ENCODE data around the gene KIF23. TPM values are rescaled to one million over a fixed set of nuclear protein-coding genes. Genes with fewer than 3 reads are reported as not detected.
A peak's percentile ranks its signal among the peaks of the same experiment; 100 is the strongest.

The KIF23 gene
- total RNA-seq, 1 donor from 2014 or later = 1.5 TPM

- intact Hi-C loops (cut with micrococcal nuclease) = loop anchor here (1.0 to 5.0 kb wide), 4 partner anchors 100 to 1965 kb away; partner anchors contain the start of gene TLE3
- no peak overlapping the region for H3K27ac Mint-ChIP-seq
- no peak overlapping the region for H3K4me3 Mint-ChIP-seq
These were observed 62.7 kb downstream of the KIF23 start for GRCh38 chr15:69476704-69477473.

DNA sequence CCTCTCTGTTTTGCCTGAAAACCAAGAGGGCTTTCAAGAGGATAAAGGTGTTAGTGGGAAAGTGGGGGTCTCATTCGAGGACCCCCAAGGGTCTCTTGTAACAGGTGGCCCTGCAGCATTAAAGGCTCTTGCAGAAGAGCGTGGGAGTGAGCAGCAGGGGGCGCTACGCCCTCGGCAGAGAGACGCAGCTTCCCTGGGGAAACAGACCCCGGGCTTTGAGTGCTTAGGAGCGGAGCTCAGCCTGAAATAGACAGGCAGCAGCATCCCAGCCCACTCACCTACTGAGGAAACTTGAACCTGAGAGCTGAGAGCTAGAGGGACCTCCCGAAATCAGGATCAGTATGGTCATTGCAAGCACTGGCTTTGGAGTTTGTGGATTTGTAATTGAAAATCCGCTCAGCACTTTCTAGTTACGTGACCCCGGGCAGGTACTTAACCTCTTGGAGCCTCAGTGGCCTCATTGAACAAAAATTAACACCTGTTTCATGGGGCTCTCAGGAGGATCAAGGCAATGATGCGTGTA, 64.2 kb downstream of the KIF23 start:
- Mint-ChIP-seq H3K27ac (no peak overlapping the region), H3K27me3 (peaks cover 6% of the 10 kb centered on the region), H3K4me1 (peaks cover 3% of the 10 kb centered on the region), H3K36me3 (ENCODE audit: low read depth) (no peaks in the 10 kb centered on the region), H3K9me3 (peaks cover 4% of the 10 kb centered on the region), H3K4me3 (no peak overlapping the region)
- TF ChIP-seq CTCF (IDR thresholded peaks at IDR 0.05) = no peak
- intact Hi-C loops (cut with micrococcal nuclease) = loop anchor here (1.0 to 5.0 kb wide), 7 partner anchors 99 to 1964 kb away; partner anchors contain the start of gene TLE3
- ChIA-PET CTCF (interaction anchor here (0.6 to 8.5 kb wide), 12 partner anchors 9 to 1333 kb away, joined by 3 to 118 read pairs (median 4); no protein-coding TSS in a partner anchor), POLR2A (interaction anchor here (1.0 kb wide), 1 partner anchor 1009 kb away, joined by 4 read pairs; no protein-coding TSS in a partner anchor)
- peak; percentile 49 for DNase-seq
- peak; percentile 21 for ATAC-seq (ENCODE audit: low read depth)

More at GRCh38 chr15:69476704-69477473, 62.7 kb downstream of the KIF23 start:
- Mint-ChIP-seq H3K36me3 (ENCODE audit: low read depth) (no peaks in the 10 kb centered on the region), H3K4me1 (peaks cover 3% of the 10 kb centered on the region), H3K9me3 (peaks cover 4% of the 10 kb centered on the region), H3K27me3 (peaks cover 6% of the 10 kb centered on the region)
- no peak for ATAC-seq (ENCODE audit: low read depth)
- TF ChIP-seq CTCF (IDR thresholded peaks at IDR 0.05) = no peak
- DNase-seq = no peak
- ChIA-PET POLR2A (interaction anchor here (0.7 kb wide), 1 partner anchor 147 kb away, joined by 8 read pairs; no protein-coding TSS in a partner anchor), CTCF (interaction anchor here (0.6 to 8.5 kb wide), 14 partner anchors 11 to 1334 kb away, joined by 3 to 118 read pairs (median 5); no protein-coding TSS in a partner anchor)

DNA sequence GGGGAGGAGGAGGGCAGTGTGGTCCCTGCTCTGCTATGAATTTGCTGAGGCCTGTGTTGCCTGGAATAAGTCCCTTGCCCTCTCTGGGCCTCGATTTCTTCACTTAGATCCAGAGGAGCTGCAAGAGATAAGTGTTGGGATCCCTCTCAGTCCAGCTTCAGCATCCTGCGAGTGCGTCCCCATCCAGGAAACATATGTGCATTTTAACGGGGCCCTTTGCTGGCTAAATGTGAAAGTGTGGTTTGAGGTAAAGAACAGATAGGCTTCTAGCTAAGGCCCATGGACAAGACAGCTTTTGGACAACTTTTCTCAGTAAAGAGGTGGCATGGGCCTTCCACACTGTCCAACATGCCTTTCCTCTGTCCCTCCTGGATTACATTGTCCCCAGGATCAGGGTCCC, 64.9 kb downstream of the KIF23 start:
- peaks cover 3% of the 10 kb centered on the region for H3K4me1 Mint-ChIP-seq
- H3K9me3 Mint-ChIP-seq = peaks cover 4% of the 10 kb centered on the region
- no peak overlapping the region for H3K4me3 Mint-ChIP-seq
- intact Hi-C loops (cut with micrococcal nuclease) = loop anchor here (2.0 to 5.0 kb wide), 4 partner anchors 98 to 1963 kb away; partner anchors contain the start of gene TLE3
- no peak for TF ChIP-seq CTCF (IDR thresholded peaks at IDR 0.05)
- no peak overlapping the region for H3K27ac Mint-ChIP-seq
- H3K27me3 Mint-ChIP-seq = peaks cover 13% of the 10 kb centered on the region
- ChIA-PET POLR2A (no interaction called here), CTCF (interaction anchor here (0.9 to 8.5 kb wide), 4 partner anchors 1009 to 1333 kb away, joined by 3 to 118 read pairs (median 4); no protein-coding TSS in a partner anchor)
- ATAC-seq (ENCODE audit: low read depth) = no peak
- no peak for DNase-seq
- no peaks in the 10 kb centered on the region for H3K36me3 Mint-ChIP-seq (ENCODE audit: low read depth)

- H3K4me1 Mint-ChIP-seq = peaks cover 3% of the 10 kb centered on the region
- CTCF ChIA-PET = interaction anchor here (0.9 to 8.5 kb wide), 2 partner anchors 1244 to 1332 kb away, joined by 3 to 118 read pairs; no protein-coding TSS in a partner anchor
These were observed 65.8 kb downstream of the KIF23 start for GRCh38 chr15:69479971-69480370.

More at GRCh38 chr15:69479971-69480370, 65.8 kb downstream of the KIF23 start:
- Mint-ChIP-seq H3K27me3 (peaks cover 17% of the 10 kb centered on the region), H3K27ac (no peak overlapping the region), H3K36me3 (ENCODE audit: low read depth) (no peaks in the 10 kb centered on the region), H3K9me3 (peaks cover 4% of the 10 kb centered on the region), H3K4me3 (no peak overlapping the region)
- ATAC-seq (ENCODE audit: low read depth) (no peak), DNase-seq (no peak)
- TF ChIP-seq CTCF (IDR thresholded peaks at IDR 0.05) = no peak
- POLR2A ChIA-PET = no interaction called here
- intact Hi-C loops (cut with micrococcal nuclease) = loop anchor here (2.0 to 5.0 kb wide), 4 partner anchors 97 to 1962 kb away; partner anchors contain the start of gene TLE3

Data from activated B cell treated with CpG ODN at 0.5 μM for 24 hours (primary cell).